ENCODE data around the gene ADAM12. TPM values are rescaled to one million over a fixed set of nuclear protein-coding genes. Genes with fewer than 3 reads are reported as not detected.

The ADAM12 gene
- total and polyA plus RNA-seq, 12 donors, result 0.08 to 3.9 (median 0.53) TPM

GRCh38 chr10:126092366-126093215 is 295.7 kb downstream of the ADAM12 start:
- DNase-seq, result peak in 1 of 7 donors; percentile 27
- WGBS, 4 donors, result 85 to 88% (median 87%) methylated on average over 7 of the region's 7 CpGs
- H3K4me1 ChIP-seq (replicated peaks in 1 of 2), result no peaks in the 10 kb centered on the region
- H3K27ac ChIP-seq, result no peak overlapping the region
- H3K36me3 ChIP-seq (replicated peaks in 1 of 2), result no peaks in the 10 kb centered on the region
- no peak for TF ChIP-seq POLR2A (IDR thresholded peaks at IDR 0.05)
- no peak overlapping the region for H3K4me3 ChIP-seq
- intact Hi-C loops (cut with DNase I), result no loop called here
- no peaks in the 10 kb centered on the region for H3K9me3 ChIP-seq (replicated peaks in 1 of 3)
- no peaks in the 10 kb centered on the region for H3K27me3 ChIP-seq

GRCh38 chr10:126090911-126091728 is 297.2 kb downstream of the ADAM12 start:
- Histone ChIP-seq H3K9me3 (replicated peaks in 1 of 3) (no peaks in the 10 kb centered on the region), H3K4me3 (no peak overlapping the region), H3K27ac (no peak overlapping the region), H3K36me3 (replicated peaks in 1 of 2) (no peaks in the 10 kb centered on the region), H3K27me3 (no peaks in the 10 kb centered on the region), H3K4me1 (replicated peaks in 1 of 2) (no peaks in the 10 kb centered on the region)
- peak; percentile 47 to 86 (median 64) for DNase-seq
- TF ChIP-seq CTCF (IDR thresholded peaks at IDR 0.05), result no peak
- TF ChIP-seq POLR2A (IDR thresholded peaks at IDR 0.05), result no peak
- 68 to 74% (median 71%) methylated on average over 10 of the region's 10 CpGs for WGBS, 4 donors
- intact Hi-C loops (cut with DNase I), result no loop called here

GRCh38 chr10:126090443-126090842 is 297.8 kb downstream of the ADAM12 start:
- TF ChIP-seq POLR2A (IDR thresholded peaks at IDR 0.05) (no peak), CTCF (IDR thresholded peaks at IDR 0.05) (no peak)
- Histone ChIP-seq H3K4me1 (replicated peaks in 1 of 2) (no peaks in the 10 kb centered on the region), H3K27ac (no peak overlapping the region), H3K27me3 (no peaks in the 10 kb centered on the region), H3K4me3 (no peak overlapping the region), H3K9me3 (replicated peaks in 1 of 3) (no peaks in the 10 kb centered on the region), H3K36me3 (replicated peaks in 1 of 2) (no peaks in the 10 kb centered on the region)
- 93 to 100% (median 98%) methylated on average over 1 of the region's 1 CpG for WGBS, 4 donors
- intact Hi-C loops (cut with DNase I), result no loop called here
- DNase-seq, result no peak

GRCh38 chr10:126087796-126088505 is 300.3 kb downstream of the ADAM12 start:
- Histone ChIP-seq H3K36me3 (replicated peaks in 1 of 2) (no peaks in the 10 kb centered on the region), H3K4me3 (no peak overlapping the region), H3K27ac (no peak overlapping the region), H3K27me3 (no peaks in the 10 kb centered on the region), H3K4me1 (replicated peaks in 1 of 2) (no peaks in the 10 kb centered on the region), H3K9me3 (replicated peaks in 1 of 3) (no peaks in the 10 kb centered on the region)
- intact Hi-C loops (cut with DNase I), result no loop called here
- WGBS, 4 donors, result 53 to 81% (median 73%) methylated on average over 9 to 11 of the region's 11 CpGs
- TF ChIP-seq POLR2A (IDR thresholded peaks at IDR 0.05), result no peak
- TF ChIP-seq CTCF (IDR thresholded peaks at IDR 0.05), result no peak
- peak in 3 of 7 donors; percentile 12 to 60 (median 36) for DNase-seq

Data from adrenal gland (tissue), 12 donors.